ENCODE data around the gene PSD4.

Gene PSD4

GRCh38 chr2:113182471-113183260 lies 8.9 kb downstream of the PSD4 start:
- H3K36me3 ChIP-seq (replicated peaks; ENCODE audit: low read depth, low read length): peaks cover 18% of the 10 kb centered on the region
- no peak overlapping the region for H2AFZ ChIP-seq (ENCODE audit: low read depth, low read length)
- peaks cover 24% of the 10 kb centered on the region for H3K79me2 ChIP-seq (ENCODE audit: low read length)

GRCh38 chr2:113183264-113183663 lies 9.5 kb downstream of the PSD4 start:
- no peaks in the 10 kb centered on the region for H3K9me3 ChIP-seq (ENCODE audit: insufficient read depth, low read length)
- H3K4me2 ChIP-seq (ENCODE audit: low read length): no peak overlapping the region
- peaks cover 20% of the 10 kb centered on the region for H3K79me2 ChIP-seq (ENCODE audit: low read length)
- H3K27ac ChIP-seq (ENCODE audit: low read length): no peak overlapping the region
- H3K27me3 ChIP-seq (ENCODE audit: low read depth, low read length): no peaks in the 10 kb centered on the region
- no peak overlapping the region for H3K9ac ChIP-seq (ENCODE audit: low read length)
- H3K4me3 ChIP-seq (ENCODE audit: low read length): no peak overlapping the region
- no peaks in the 10 kb centered on the region for H3K4me1 ChIP-seq (ENCODE audit: low read length)
- H2AFZ ChIP-seq (ENCODE audit: low read depth, low read length): no peak overlapping the region
- no peak for TF ChIP-seq EZH2phosphoT487 (IDR thresholded peaks at IDR 0.05; ENCODE audit: low read depth)
- no peak for TF ChIP-seq CTCF (IDR thresholded peaks at IDR 0.05; ENCODE audit: low read depth, low read length)
- peaks cover 17% of the 10 kb centered on the region for H3K36me3 ChIP-seq (replicated peaks; ENCODE audit: low read depth, low read length)
- peaks cover 50% of the 10 kb centered on the region for H4K20me1 ChIP-seq (ENCODE audit: insufficient read depth, low read length)

More at GRCh38 chr2:113182471-113183260, 8.9 kb downstream of the PSD4 start:
- no peaks in the 10 kb centered on the region for H3K9me3 ChIP-seq (ENCODE audit: insufficient read depth, low read length)
- TF ChIP-seq EZH2phosphoT487 (IDR thresholded peaks at IDR 0.05; ENCODE audit: low read depth) (no peak), CTCF (IDR thresholded peaks at IDR 0.05; ENCODE audit: low read depth, low read length) (no peak)
- H3K27ac ChIP-seq (ENCODE audit: low read length): no peak overlapping the region
- no peaks in the 10 kb centered on the region for H3K27me3 ChIP-seq (ENCODE audit: low read depth, low read length)
- no peaks in the 10 kb centered on the region for H3K4me1 ChIP-seq (ENCODE audit: low read length)
- H3K4me3 ChIP-seq (ENCODE audit: low read length): no peak overlapping the region
- H4K20me1 ChIP-seq (ENCODE audit: insufficient read depth, low read length): peaks cover 53% of the 10 kb centered on the region
- no peak overlapping the region for H3K4me2 ChIP-seq (ENCODE audit: low read length)
- no peak overlapping the region for H3K9ac ChIP-seq (ENCODE audit: low read length)

- Histone ChIP-seq H3K4me3 (ENCODE audit: low read length) (no peak overlapping the region), H3K9me3 (ENCODE audit: insufficient read depth, low read length) (no peaks in the 10 kb centered on the region), H3K4me2 (ENCODE audit: low read length) (no peak overlapping the region), H3K27me3 (ENCODE audit: low read depth, low read length) (no peaks in the 10 kb centered on the region), H3K27ac (ENCODE audit: low read length) (no peak overlapping the region), H3K4me1 (ENCODE audit: low read length) (no peaks in the 10 kb centered on the region), H4K20me1 (ENCODE audit: insufficient read depth, low read length) (peaks cover 45% of the 10 kb centered on the region), H3K79me2 (ENCODE audit: low read length) (peaks cover 16% of the 10 kb centered on the region), H3K36me3 (replicated peaks; ENCODE audit: low read depth, low read length) (peaks cover 16% of the 10 kb centered on the region), H3K9ac (ENCODE audit: low read length) (no peak overlapping the region), H2AFZ (ENCODE audit: low read depth, low read length) (no peak overlapping the region)
- TF ChIP-seq EZH2phosphoT487 (IDR thresholded peaks at IDR 0.05; ENCODE audit: low read depth) (no peak), CTCF (IDR thresholded peaks at IDR 0.05; ENCODE audit: low read depth, low read length) (no peak)
Observed at GRCh38 chr2:113183703-113184102, 9.9 kb downstream of the PSD4 start.

DNA sequence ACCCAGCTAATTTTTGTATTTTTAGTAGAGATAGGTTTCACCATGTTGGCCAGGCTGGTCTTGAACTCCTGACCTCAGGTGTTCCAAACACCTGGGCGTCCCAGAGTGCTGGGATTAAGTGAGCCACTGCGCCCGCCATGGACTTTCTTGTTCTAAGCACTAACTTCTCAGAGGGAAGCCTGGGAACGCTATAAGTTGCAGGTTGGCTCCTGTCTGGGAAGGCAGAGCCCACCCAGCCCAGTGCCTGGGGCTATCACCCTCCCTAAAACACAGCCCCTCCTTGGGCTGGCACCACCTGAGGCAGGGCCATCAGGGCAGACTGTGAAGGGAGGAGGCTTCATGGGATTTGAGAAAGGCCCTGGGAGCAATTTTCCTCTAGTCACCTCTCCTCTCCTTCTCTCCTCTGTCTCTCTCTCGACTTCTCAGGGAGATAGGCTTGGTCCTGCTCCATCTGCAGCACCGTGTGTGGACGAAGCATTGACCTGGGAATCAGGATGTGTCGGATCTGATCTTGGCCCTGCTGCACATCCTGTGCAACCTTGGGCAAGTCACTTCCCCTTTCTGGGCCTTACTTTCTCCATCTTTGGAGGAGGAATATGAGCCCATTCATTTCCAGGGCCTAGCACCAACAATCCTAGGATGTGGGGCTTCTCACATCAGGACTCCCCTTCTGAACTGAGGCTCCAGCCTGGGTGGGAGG lies 10.9 kb downstream of the PSD4 start:
- Histone ChIP-seq H3K4me3 (ENCODE audit: low read length) (no peak overlapping the region), H3K36me3 (replicated peaks; ENCODE audit: low read depth, low read length) (peaks cover 16% of the 10 kb centered on the region), H3K4me2 (ENCODE audit: low read length) (no peak overlapping the region), H3K9ac (ENCODE audit: low read length) (no peak overlapping the region), H3K27ac (ENCODE audit: low read length) (no peak overlapping the region), H3K4me1 (ENCODE audit: low read length) (no peaks in the 10 kb centered on the region), H3K79me2 (ENCODE audit: low read length) (peaks cover 8% of the 10 kb centered on the region; the same call in 1 of the 2 replicates), H3K27me3 (ENCODE audit: low read depth, low read length) (no peaks in the 10 kb centered on the region), H3K9me3 (ENCODE audit: insufficient read depth, low read length) (no peaks in the 10 kb centered on the region), H2AFZ (ENCODE audit: low read depth, low read length) (no peak overlapping the region), H4K20me1 (ENCODE audit: insufficient read depth, low read length) (peaks cover 37% of the 10 kb centered on the region)
- TF ChIP-seq EZH2phosphoT487 (IDR thresholded peaks at IDR 0.05; ENCODE audit: low read depth) (no peak), CTCF (IDR thresholded peaks at IDR 0.05; ENCODE audit: low read depth, low read length) (no peak)
